ENCODE data around the gene TNPO1.
A peak's percentile ranks its signal among the peaks of the same experiment; 100 is the strongest.
"Not testable (repeated sequence)": the region's sequence is repeated elsewhere in the genome, so short reads cannot be mapped to it uniquely, and the experiment has no call there.

TNPO1 gene

GRCh38 chr5:72816284-72817075, at the start of gene TNPO1:
Gene TNPO1 (plus strand): TSS chr5:72816661. CDS start chr5:72816738, 77 bp downstream.
- DNase-seq: peak; percentile 93

- no peak for DNase-seq
Observed at GRCh38 chr5:72767289-72768010, 49.0 kb upstream of the TNPO1 start.

- DNase-seq: no peak
Observed at GRCh38 chr5:72770266-72770665, 46.2 kb upstream of the TNPO1 start.

- no peak for DNase-seq
Observed at GRCh38 chr5:72776684-72777083, 39.8 kb upstream of the TNPO1 start.

GRCh38 chr5:72779520-72779919, 36.9 kb upstream of the TNPO1 start:
- DNase-seq: no peak

- no peak for DNase-seq
Observed at GRCh38 chr5:72783354-72783753, 33.1 kb upstream of the TNPO1 start.

- DNase-seq: no peak
Observed at GRCh38 chr5:72784129-72784528, 32.3 kb upstream of the TNPO1 start.

- no peak for DNase-seq
Observed at GRCh38 chr5:72785801-72786200, 30.7 kb upstream of the TNPO1 start.

GRCh38 chr5:72786676-72787075, 29.8 kb upstream of the TNPO1 start:
- no peak for DNase-seq

- DNase-seq: no peak
Observed at GRCh38 chr5:72788866-72789505, 27.5 kb upstream of the TNPO1 start.

GRCh38 chr5:72790186-72790585, 26.3 kb upstream of the TNPO1 start:
- DNase-seq: no peak

- DNase-seq: not testable (repeated sequence)
Observed at GRCh38 chr5:72792662-72793061, 23.8 kb upstream of the TNPO1 start.

- DNase-seq: no peak
Observed at GRCh38 chr5:72796001-72796400, 20.5 kb upstream of the TNPO1 start.

- DNase-seq: no peak
Observed at GRCh38 chr5:72799721-72800120, 16.7 kb upstream of the TNPO1 start.

- DNase-seq: not testable (repeated sequence)
Observed at GRCh38 chr5:72808637-72809036, 7.8 kb upstream of the TNPO1 start.

GRCh38 chr5:72811849-72812248, 4.6 kb upstream of the TNPO1 start:
- DNase-seq: no peak

GRCh38 chr5:72812488-72812887, 4.0 kb upstream of the TNPO1 start:
- no peak for DNase-seq

- no peak for DNase-seq
Observed at GRCh38 chr5:72814104-72814503, 2.4 kb upstream of the TNPO1 start.

- no peak for DNase-seq
Observed at GRCh38 chr5:72814864-72815263, 1.6 kb upstream of the TNPO1 start.

- no peak for DNase-seq
Observed at GRCh38 chr5:72815580-72816283, 729 bp upstream of the TNPO1 start.

GRCh38 chr5:72817076-72817481, 618 bp downstream of the TNPO1 start:
- DNase-seq: no peak

- DNase-seq: no peak
Observed at GRCh38 chr5:72817671-72818266, 1.3 kb downstream of the TNPO1 start.

All from activated CD8-positive, alpha-beta memory T cell treated with anti-CD3 and anti-CD28 coated beads for 24 hours (primary cell).